Activated naive CD8-positive, alpha-beta T cell treated with anti-CD3 and anti-CD28 coated beads, Interleukin-2, amount 50 U/mL, for 16 hours (primary cell): Measurements from ENCODE around the gene MED13L.

Experiments used
- DNase-seq: peaks from one replicate; pipeline ENCODE4 v3.0.0-alpha.2; 2020; ENCODE audit warnings: low read depth, low spot score

Gene MED13L

GRCh38 chr12:115910057-115910456 is 367.4 kb downstream of the MED13L start:
- no peak for DNase-seq
